Psoas muscle (tissue), 8 donors: ENCODE measurements around the gene PCMTD2. TPM values are rescaled to one million over a fixed set of nuclear protein-coding genes. Genes with fewer than 3 reads are reported as not detected.

Experiments used
- ATAC-seq, 4 donors: fragments of 200-7000 bp; cut with Tn5 transposase; one replicate each; pipeline ENCODE4 v1.9.1; 2020; ENCODE audit warnings: moderate library complexity in 3 of 4, mild to moderate bottlenecking in 2 of 4
- DNase-seq, 2 donors: peaks; one replicate each; pipeline ENCODE4 v3.0.0-alpha.2; 2020
- H3K27ac ChIP-seq: fragments of 200-600 bp; one replicate; pipeline ENCODE4 v1.8.0; 2022
- H3K27me3 ChIP-seq, 3 donors: fragments of 200-600 bp in 1 of 3; one replicate each; pipeline versions ENCODE4 v1.6.1 to v1.8.0; 2013 to 2022; ENCODE audit warnings: low read length in 2 of 3, mild to moderate bottlenecking in 2 of 3, moderate library complexity in 1 of 3; ENCODE audit not compliant: insufficient read depth in 3 of 3
- H3K36me3 ChIP-seq, 2 donors: fragments of 200-600 bp in 1 of 2; one replicate each; pipeline versions ENCODE4 v1.6.1 to v1.8.0; 2013 to 2022; ENCODE audit warnings: low read depth in 1 of 2, mild to moderate bottlenecking in 1 of 2, moderate library complexity in 1 of 2; ENCODE audit not compliant: insufficient read depth in 1 of 2
- H3K4me1 ChIP-seq: fragments of 200-600 bp; one replicate; pipeline ENCODE4 v1.8.0; 2022
- H3K4me3 ChIP-seq: fragments of 200-600 bp; one replicate; pipeline ENCODE4 v1.8.0; 2022; ENCODE audit warnings: mild to moderate bottlenecking
- H3K9me3 ChIP-seq: fragments of 200-600 bp; one replicate; pipeline ENCODE4 v1.8.0; 2022
- CTCF ChIP-seq: fragments of 200-600 bp; IDR thresholded peaks from one replicate; pipeline ENCODE4 v1.8.0; 2022; ENCODE audit warnings: antibody characterized with exemption
- WGBS, 3 donors: extraction: QIAGEN DNeasy Blood & Tissue Kit; methylation state at CpG; one replicate each; pipeline versions ENCODE4 v1.1.6 to v1.1.7; 2013; 5-methylcytosine and 5-hydroxymethylcytosine counted together
- intact Hi-C, 2 donors: fragments of 100-400 bp; cut with DNase I; formaldehyde crosslinking; loops; one replicate each; pipeline versions ENCODE4 v1.11.0 to v1.14.2; 2022
- polyA plus RNA-seq, 3 donors: library from polyadenylated mRNA; stranded (reverse); fragments of 200-250 nt; gene quantifications; one replicate each; pipeline ENCODE4 v1.2.3, GENCODE V29; 2013
- total RNA-seq, 4 donors: library from RNA; stranded (reverse); fragmentation: NEBNext Ultra II Directional in 2 of 4; extraction: Animal tissue kit (Norgen Biotek cat#: 25700) in 2 of 4; gene quantifications; one replicate each; pipeline versions ENCODE4 v1.2.1 to v1.2.4, GENCODE V29; 2021 to 2023
- donor health status: healthy with polysubstance abuse.
- donor health status: DM: no; HTN: no; CAD: no; lungs with moderate emphysema.
- donor health status: Bipolar disorder and iron deficiency.
- donor health status: healthy.
- donor health status: DM: yes; HTN: yes; CAD: no.
- donor health status: DM: no; HTN: no; CAD: no.
- donor health status: DM: no; HTN: no; CAD: no.
- donor health status: DM: yes; HTN: yes; CAD: no.

PCMTD2 gene
- total and polyA plus RNA-seq, 7 donors = 11.7 to 47.3 (median 37.8) TPM

DNA sequence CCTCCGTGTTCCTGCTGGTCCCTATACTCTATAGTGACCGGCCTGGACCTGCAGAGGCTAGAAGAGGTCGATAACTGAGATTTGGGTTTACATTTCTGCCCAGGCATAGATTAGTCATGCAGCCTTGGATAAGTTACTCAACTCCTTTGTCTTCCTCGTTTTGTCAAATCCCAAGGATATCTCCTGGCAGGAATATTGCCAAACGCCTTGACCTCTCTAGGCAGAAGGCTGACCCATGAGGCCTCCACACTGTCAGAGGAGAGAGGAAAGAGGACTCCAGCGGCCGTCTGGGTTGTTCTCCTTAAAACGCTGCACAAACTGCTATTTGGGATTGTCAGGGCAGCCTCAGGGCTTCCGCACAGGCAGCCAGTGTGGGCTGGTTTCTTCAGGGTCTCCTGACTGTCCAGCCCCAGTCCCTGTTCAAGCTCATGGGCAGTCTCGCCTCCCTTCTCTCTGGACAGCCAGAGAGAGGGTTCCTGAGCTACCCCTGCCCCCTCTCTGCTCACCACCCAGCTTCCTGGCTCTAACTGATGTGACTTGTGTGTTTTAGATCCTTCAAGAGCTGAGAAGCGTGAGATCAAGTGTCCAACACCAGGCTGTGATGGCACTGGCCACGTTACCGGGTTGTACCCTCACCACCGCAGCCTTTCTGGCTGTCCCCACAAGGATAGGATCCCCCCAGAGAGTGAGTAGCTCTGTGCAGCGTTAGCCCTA, 44.7 kb upstream of the PCMTD2 start:
- no peaks in the 10 kb centered on the region for H3K36me3 ChIP-seq
- TF ChIP-seq CTCF = no peak
- no peak overlapping the region for H3K4me3 ChIP-seq
- H3K27me3 ChIP-seq = no peaks in the 10 kb centered on the region
- H3K9me3 ChIP-seq = no peaks in the 10 kb centered on the region
- WGBS, 3 donors = 76 to 85% (median 79%) methylated on average over 15 of the region's 15 CpGs
- intact Hi-C loops = no loop called here
- DNase-seq (no peak), ATAC-seq (no peak)
- H3K27ac ChIP-seq = no peak overlapping the region
- peaks cover 28% of the 10 kb centered on the region for H3K4me1 ChIP-seq

- DNase-seq = no peak
Measured at GRCh38 chr20:64211874-64212658, 43.5 kb upstream of the PCMTD2 start.

DNA sequence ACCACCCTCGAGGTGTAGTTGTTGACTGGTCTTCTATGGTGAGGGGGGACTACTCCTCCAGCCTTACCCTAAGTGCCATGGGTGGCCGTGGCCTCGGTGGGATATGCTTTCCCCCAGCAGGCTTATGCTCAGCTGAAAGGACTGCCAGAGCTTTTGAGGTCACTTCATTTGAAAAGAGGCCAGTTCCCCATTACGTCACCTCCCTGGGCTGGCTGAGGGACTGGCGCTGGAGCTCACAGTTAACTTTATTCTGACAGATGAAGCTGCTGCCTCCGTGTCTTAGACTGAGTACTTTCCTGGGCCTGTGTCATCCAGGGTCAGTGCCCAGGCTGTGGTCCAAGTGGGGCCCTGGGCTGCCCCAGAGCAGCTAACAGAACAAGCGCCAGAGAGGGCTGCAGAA, 42.8 kb upstream of the PCMTD2 start:
- Histone ChIP-seq H3K27ac (peak overlapping the region; percentile 23), H3K9me3 (no peaks in the 10 kb centered on the region), H3K4me3 (no peak overlapping the region), H3K36me3 (no peaks in the 10 kb centered on the region), H3K4me1 (peaks cover 31% of the 10 kb centered on the region), H3K27me3 (no peaks in the 10 kb centered on the region)
- 15 to 23% (median 17%) methylated on average over 7 of the region's 7 CpGs for WGBS, 3 donors
- DNase-seq (peak; percentile 37 to 67), ATAC-seq (peak; percentile 65 to 88 (median 76))
- no peak for TF ChIP-seq CTCF
- intact Hi-C loops = no loop called here

More at GRCh38 chr20:64211874-64212658, 43.5 kb upstream of the PCMTD2 start:
- Histone ChIP-seq H3K4me3 (no peak overlapping the region), H3K27ac (peak overlapping the region; percentile 23), H3K4me1 (peaks cover 31% of the 10 kb centered on the region), H3K9me3 (no peaks in the 10 kb centered on the region), H3K27me3 (no peaks in the 10 kb centered on the region), H3K36me3 (no peaks in the 10 kb centered on the region)
- 75 to 80% (median 75%) methylated on average over 19 to 21 of the region's 21 CpGs for WGBS, 3 donors
- intact Hi-C loops = no loop called here
- no peak for TF ChIP-seq CTCF
- peak in 3 of 4 donors; percentile 3 to 32 (median 13) for ATAC-seq

GRCh38 chr20:64214113-64214512, 41.4 kb upstream of the PCMTD2 start:
- no peak for TF ChIP-seq CTCF
- Histone ChIP-seq H3K4me3 (no peak overlapping the region), H3K27ac (no peak overlapping the region), H3K4me1 (peaks cover 31% of the 10 kb centered on the region), H3K36me3 (no peaks in the 10 kb centered on the region), H3K9me3 (no peaks in the 10 kb centered on the region), H3K27me3 (no peaks in the 10 kb centered on the region)
- intact Hi-C loops = no loop called here
- WGBS, 3 donors = 88 to 97% (median 95%) methylated on average over 10 of the region's 10 CpGs
- ATAC-seq = no peak
- no peak for DNase-seq
